GM21576 (cell line): ENCODE data around the gene EPAS1.

Experiments used
- ATAC-seq: cut with Tn5 transposase; IDR thresholded peaks from one replicate; pipeline ENCODE4 v1.9.1; 2021; ENCODE audit warnings: mild to moderate bottlenecking, moderate library complexity; ENCODE audit not compliant: unreplicated experiment

EPAS1 gene

DNA sequence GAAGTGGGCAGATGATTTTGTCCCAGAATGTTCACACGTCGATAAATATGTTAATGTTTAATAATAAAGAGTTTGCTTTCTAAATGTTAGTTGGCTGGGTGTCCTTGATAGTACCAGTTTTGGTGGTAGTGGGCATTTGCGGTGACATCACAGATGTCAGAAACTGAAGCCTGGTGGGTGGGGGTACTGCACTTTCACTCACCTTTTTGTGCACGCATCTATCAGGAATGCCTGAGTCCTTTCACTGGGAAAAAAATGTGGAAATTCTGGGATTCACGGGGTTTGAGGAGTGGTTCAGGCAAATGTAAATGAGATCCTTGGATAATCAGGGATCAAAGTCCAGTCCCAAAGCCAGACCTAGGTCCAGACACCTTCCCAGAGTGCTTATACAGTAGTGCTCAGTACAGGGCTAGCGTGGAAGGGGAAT is 3.2 kb downstream of the EPAS1 start:
- no peak for ATAC-seq

DNA sequence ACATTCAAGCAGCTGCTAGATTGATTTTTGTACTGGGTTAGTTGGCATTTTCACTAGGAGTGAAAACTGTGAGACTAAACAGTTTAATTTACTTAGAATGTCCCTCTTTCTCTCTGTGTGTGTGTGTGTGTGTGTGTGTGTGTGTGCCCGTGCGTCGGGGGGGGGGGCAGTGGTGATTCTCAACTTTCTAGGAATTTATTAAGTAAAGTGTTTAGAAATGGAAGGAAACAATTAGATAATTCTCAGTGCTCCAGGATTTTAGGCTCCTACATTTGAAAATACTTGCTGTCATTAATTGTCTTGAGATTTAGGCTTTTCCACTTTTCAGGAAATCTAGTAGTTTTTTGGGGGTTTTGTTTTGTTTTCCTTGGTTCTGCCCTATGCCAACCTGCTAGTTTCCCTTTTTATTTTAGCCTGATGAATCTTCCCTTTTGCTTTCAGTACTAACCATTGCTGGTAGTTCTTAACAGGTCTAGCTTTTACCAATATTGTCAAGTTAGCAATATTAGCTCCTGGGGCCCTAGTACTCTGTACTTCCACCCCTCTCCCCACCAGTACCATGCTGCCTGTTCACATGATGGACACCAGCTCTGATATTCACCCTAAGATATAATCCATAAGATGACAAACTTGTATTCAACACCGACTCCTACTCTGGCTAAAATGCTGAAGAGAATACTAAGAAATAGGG is 4.9 kb downstream of the EPAS1 start:
- no peak for ATAC-seq

DNA sequence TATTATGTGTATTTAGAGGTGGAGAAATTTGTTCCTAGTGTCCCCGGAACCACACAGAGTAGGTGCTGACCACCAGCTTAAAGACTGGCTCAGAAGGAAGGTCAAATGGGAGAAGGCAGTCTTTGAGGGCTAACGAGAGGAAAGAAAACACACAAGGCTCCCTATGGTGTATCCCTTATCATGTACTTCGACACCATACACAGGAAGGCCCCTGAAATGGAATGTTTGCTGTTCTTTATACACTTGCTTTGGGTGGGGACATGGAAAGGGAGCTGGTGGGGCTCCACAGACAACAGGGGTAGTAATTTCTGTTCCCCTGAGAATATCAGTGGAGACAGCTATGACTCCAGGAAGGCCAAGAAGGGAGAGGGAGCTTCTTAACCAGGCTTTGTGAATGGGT is 6.0 kb downstream of the EPAS1 start:
- no peak for ATAC-seq

DNA sequence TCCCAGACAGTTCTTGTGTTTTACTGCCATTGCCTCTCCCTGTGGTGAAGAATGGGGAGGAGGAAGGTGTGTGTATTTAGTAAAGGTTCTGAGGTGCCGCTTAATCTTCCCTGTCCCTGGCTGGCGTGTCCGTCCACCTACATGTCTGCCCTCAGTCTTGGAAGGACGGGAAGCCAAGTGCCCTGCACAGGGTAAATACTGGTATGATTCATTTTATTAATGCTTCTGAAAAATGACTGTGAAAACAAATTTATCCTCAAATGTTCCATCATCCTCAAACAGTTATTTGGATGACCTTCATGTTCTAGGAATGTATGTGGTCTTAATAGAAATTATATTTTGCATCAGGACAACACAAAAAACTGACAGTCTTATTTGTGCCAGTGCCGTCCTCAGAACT is 6.6 kb downstream of the EPAS1 start:
- no peak for ATAC-seq

DNA sequence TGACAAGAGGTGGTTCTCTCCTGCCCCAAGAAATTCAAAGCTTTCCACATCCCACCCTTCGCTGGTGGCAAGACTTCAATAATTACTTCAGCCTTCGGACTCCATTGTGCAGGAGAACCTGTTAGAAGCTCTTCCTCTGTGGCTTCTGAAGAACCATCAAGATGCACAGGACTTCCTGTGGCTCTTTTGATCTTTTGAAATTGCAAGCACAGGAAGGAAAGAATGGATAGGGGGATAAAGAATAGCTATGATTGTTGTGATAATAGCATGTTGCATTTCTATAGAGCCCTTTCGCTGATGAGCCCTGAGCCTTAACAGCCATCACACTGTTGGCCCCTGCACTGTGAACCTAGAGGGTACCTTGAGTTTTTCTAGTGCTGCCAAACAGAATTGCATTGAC is 7.4 kb downstream of the EPAS1 start:
- no peak for ATAC-seq

DNA sequence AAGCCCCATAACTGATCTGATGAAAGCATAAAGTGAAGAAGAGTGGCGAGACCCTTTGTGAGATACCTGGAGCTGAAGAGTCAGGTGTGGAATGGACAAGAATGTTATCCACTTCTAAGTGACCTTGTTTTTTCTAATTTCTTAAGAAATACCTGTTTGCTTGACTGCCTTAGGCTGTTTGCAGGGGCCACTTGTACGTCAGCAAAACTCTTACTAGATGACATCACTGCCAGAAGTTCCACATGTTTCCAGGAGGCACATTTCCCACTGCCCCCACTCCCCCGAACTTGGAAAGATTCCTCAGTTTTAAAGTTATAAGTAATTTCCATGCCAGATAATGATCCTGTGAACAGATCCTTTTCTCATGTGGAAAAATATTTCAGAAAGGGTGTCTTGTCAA is 8.0 kb downstream of the EPAS1 start:
- ATAC-seq, result no peak

DNA sequence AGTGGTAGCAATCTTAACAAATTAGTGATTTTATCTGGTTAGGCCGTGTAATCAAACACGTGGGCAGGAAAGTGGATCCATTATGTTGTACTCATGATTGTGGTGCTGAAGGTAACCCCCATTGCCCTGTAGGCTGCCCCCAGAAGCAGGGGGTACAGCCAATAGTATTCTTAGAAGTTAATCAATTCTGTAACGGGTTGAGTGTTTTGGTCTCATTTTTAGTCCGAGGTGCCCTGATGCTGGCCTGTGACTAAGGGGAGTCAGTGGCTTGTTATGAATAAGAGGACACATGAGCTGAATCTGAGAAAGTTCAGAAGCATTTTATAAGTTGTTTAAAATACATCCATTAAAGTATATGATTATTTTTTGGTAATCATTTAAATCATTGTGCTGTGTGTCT is 8.6 kb downstream of the EPAS1 start:
- ATAC-seq, result no peak

DNA sequence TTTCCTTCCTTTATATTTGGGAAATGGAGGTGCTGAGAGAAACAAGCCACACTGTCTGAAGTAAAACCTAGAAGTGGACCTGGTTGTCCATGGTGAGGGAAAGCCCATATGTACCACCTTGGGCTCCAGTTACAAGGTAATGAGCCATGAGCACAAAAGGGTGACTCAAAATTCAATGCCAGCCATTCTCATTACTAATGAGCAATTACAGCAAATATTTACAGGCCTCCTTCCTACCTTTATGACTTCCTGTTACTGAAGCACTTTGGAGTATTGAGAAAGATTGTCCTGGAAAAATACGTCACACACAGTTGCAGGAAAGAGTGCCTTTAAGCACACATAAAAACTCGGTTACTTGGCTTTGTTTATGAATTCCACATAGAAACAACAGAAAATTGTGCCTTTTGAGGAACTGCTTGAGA is 9.1 kb downstream of the EPAS1 start:
- ATAC-seq, result no peak

DNA sequence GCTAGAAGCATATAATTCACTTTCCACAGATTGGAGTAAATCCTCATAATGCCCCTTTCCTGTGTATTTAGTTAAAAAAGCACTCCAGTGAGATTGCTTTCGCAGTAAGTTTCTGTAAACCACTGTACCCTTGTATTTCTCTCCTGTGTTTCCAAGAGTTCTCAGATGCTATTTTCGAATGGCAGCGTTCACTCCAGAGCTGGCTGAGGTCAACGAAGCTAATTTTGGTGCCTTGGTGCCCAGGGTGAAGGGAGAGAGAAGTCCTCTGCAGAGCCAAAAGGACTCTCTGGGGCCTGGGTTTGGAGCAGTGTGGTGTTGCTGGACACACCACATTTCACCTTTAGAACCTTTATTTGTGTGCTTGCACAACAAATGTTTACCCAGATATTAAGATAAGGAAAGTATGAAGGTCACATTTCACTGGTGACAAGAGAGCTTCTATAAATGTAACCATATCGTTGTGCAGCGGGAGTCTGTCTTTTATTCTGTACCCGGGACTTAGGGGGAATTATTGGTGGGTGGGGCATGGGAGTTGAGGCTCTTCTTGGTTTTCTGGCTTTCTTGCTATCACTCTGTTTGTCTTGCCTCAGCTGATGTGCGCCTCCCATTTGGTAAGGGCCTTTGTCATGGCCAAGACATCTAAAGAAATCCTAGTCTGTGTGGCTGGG is 9.9 kb downstream of the EPAS1 start:
- ATAC-seq, result no peak

DNA sequence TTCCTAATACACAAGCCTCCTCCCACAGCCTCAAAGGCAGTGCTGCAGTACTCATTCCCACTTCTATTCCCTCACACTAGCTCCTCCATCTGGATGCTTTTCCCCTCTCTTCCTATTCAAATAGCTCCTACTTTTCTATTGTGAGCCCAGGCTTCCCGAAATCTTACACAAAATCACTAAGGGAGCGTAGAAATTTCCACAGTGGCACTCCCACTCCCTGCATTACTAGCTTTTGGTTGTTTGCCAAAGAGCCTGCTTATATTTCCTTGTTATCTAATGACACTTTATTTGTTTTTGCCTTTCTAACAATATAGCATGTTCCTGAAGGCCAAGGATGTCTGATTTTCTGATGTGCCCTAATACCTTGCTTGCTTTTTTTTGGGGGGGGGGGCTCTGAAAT is 10.9 kb downstream of the EPAS1 start:
- no peak for ATAC-seq

DNA sequence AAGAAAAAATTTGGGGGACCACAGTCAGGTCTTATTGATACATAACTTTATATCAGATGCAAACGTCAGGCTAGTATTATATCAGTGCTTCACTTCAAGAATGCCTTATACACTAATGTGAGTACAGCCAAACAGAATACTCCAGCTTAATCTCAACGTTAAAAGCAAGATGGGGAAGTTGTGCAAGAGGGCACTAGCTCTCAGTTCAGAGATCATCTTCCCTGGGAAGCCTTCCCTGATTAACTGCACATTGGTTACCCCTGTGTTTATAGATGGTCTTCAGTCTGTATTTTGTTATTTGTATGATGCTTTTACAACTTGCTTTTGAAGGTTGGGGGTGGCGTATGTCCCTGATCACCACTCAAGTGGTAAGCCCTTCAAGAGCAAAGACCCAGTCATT is 11.4 kb downstream of the EPAS1 start:
- ATAC-seq, result no peak

DNA sequence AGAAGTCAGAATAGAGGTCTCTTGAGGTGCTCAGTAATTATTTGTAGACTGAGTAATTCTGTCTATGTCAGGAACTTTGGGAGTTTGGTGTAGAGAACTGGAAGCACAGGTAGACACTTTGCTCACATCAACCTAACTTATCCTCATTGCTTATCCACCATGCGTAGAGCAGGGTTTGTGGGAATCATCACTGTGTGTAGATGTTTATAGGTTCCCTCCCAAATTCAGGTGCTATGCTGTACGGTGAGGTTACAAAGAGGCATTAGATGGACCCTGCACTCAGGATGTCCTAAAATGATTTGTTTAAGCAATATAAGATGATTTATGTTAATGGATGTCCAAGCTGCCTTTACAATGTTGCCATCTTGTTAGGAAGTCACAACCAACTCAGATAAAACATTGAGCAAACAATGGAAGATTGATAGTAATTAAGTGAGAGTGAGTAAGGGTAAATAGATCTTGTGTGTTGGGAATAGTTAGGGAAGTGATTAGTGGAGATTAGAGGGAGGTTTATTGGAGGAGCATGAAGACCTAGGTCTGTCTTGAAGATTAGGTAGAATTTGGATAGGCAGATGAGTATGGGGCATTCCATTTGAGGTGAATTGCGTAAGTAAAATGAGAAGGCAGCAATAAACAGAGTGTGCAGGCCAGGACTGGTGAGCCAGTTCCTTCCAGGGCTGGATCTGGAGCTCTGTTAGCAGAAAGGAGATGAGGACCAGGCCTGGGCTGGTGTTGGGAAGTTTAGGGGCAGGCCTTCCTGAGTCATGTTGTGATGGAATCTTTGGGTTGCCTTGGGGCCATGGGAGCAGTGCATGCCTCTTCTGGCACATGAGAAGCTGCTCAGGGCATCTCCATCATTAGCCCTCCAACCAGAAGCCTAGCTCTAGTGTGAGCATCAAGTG is 12.1 kb downstream of the EPAS1 start:
- ATAC-seq, result no peak

DNA sequence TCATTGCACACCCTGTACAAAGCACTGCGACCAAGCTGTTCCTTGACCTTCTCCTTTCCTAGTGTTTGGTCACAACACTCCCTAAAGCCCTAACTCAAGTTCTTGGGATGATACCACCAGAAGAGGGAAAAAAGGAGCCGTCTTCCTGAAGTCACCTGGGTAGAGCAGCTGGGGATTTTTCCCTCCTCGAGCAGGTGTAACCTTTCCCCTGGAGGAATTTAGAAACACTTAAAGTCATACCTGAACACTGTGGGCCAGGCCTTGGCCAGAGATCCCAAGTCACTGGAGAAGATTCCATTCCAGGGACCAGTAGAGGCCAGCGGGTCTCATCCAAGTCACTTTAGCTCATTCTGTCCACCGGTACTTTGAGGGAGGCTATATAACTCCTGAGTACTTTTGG is 13.2 kb downstream of the EPAS1 start:
- ATAC-seq, result no peak

DNA sequence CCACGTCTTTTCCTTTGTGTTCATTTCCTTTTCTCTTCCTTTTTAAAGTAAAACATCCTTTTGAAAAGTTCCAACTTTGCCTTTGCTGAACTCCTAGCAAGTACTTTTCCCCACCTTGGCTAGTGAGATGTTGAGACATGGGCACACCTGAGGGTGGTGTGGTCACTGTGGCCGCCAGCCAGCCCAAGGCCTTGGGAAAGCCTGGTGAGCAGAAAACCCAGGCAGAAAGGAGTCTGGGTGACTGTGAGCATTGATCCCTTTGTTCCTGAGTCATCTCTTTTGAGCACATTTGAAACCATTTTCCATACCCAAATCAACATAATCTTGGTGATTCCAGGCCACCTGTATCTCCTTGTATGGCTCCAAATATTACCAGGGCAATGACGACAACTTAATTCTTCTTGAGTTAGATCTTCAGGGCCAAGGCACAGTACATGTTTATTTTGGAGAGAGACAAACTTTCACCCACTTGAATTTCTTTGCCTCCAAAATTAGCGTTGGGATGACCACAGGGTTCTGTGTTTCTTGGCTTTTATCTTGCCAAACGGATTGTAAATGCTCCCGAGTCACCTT is 14.5 kb downstream of the EPAS1 start:
- ATAC-seq, result no peak

DNA sequence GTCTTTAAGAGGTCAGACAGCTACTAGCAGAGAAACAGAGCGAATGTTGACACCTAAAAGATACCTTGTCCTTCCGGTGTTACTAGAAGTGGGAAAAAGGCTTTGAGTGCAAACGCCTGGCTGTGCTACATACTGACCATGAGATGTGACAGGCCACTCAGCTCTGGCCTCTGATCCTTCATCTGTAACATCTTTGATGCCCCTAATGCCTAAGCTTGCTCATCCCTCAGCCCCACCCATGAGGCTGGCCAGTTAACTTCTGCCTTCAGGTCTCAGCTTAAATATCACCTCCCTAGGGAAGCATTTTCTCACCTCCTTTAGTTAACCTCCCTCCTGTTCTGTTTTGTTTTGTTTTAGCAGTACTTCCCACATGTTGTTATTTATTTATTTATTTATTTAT is 15.9 kb downstream of the EPAS1 start:
- ATAC-seq, result no peak

DNA sequence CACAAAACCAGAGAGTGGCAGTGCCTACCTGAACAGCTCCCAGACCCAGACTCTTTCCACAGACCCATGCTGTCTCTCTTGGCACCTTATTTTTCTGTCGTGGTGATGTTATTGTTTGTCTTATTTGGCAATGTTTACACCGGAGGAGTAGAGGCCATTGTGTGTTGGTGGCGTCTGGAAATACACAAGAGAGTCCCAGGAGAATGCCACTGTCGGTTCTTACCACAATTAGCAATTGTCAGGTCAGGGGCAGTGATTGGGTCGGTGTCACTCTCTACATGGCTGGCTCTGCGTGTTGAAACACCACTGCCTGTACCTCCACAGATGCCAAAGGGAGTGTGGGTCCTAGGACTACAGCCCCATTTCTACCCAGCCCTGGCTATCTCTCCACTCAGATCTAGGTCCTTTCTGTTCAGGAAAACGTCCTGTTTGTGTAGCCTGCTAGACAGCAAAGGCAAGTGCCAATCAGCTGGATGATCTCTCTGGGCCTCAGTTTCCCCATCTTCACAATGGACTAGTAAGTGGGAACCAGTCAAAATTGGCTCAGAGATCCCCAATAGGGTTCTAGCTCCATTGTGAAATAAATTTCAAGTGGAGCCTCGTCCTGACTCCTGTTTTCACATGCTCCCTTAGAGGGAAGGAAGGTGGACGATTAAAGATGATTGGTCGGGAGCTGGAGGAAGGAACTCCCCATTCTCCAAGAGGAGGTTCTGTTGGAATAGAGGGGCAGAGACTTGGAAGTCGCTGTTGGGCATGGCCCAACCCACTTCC is 17.0 kb downstream of the EPAS1 start:
- ATAC-seq, result no peak

DNA sequence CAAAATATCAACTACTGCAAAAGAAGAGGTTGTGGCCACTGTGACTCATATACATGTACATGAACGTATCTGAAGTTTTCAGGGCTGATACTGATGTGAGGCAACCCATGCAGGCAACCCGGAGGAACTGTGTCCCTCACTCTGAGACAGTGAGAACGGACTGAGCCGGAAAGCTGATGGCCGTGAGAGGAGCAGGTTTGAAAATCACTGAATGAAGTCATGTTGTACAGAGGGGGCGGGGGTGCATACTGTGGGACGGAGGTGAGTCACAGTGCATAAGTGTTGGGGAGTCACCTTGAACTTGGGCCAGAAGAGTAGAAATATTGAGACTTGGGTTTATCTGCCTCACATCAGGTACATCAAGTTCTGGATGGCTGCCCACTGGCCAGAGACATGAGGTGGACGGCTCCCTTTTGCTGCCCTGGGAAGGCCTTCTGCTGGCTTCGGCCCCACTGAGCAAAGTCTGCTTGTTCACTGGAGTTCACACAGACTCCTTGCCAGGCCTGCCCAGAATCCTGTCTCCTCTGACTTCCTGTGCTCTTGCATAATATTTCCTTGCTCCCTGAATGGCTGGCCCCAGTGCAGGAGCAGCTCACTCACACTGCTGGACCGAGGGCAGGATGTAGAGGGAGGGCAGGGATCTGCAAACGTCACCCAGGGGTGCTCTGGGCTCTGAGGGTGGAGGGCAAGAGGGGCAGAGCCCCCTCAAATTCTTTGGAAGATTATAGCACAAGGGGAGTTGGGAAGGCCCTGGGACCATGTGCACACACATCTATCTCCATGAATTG is 18.1 kb downstream of the EPAS1 start:
- ATAC-seq, result no peak

DNA sequence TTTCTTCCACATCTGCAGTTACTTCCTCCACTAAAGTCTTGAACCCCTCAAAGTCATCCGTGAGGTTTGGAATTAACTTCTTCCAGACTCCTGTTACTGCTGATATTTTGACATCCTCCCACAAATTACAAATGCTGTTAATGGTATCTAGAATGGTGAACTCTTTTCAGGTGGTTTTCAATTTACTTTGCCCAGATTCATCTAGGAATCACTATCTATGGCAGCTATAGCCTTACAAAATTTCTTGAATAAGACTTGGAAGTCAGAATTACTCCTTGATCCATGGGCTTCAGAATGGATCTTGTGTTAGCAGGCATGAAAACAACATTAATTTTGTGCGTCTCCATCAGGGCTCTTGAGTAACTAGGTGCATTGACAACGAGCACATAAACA is 19.9 kb downstream of the EPAS1 start:
- no peak for ATAC-seq

DNA sequence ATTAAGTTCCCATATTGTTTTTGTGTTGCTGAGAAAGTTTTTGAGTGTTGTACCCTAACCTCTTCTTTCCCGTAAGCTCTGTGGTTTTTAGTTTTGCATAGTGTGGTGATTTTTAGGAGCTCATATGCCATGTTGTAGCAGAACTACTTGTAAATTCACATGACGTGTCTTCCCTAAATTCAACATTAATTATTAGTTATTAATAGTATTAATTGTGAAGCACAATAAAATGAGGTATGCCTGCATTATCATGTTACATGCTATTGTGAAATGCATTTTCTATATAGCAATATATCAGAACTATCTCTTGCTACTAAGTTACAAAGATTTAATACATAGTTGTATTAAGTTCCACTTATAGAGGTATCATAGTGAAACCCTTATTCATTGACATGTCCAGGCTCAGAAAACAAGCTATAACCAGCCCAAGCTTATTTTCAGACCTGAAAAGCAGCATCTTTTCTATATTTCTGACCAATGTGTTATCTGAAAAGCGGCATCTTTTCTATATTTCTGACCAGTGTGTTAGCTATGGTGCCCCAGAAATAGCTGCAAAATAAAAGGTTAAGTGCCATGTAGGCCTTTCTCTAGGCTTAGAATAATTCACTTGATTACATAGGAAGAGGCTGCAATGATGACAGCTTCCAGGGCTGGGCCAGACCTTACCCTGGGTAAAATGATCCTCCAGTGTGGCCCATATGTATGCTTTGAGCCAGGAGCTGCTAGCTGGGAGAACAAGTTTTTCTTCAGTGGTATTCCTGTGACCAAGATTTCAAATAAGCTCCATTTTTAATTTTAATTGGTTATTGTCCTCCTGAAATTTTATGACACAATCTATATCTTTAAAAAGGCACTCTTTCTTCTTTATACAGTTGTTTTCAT is 21.6 kb downstream of the EPAS1 start:
- ATAC-seq, result no peak
